SK-N-MC (cell line): ENCODE data around the gene NSD1.

Experiments used
- EZH2 ChIP-seq: fragments of 200-600 bp; sonication (generic); IDR thresholded peaks from one replicate; pipeline ENCODE4 v1.6.1; 2017; ENCODE audit warnings: antibody characterized with exemption
- POLR2AphosphoS5 ChIP-seq: IDR thresholded peaks from 2 replicates; pipeline ENCODE4 v1.6.1; 2012; ENCODE audit warnings: mild to moderate bottlenecking, low read depth, low read length, borderline replicate concordance

DNA sequence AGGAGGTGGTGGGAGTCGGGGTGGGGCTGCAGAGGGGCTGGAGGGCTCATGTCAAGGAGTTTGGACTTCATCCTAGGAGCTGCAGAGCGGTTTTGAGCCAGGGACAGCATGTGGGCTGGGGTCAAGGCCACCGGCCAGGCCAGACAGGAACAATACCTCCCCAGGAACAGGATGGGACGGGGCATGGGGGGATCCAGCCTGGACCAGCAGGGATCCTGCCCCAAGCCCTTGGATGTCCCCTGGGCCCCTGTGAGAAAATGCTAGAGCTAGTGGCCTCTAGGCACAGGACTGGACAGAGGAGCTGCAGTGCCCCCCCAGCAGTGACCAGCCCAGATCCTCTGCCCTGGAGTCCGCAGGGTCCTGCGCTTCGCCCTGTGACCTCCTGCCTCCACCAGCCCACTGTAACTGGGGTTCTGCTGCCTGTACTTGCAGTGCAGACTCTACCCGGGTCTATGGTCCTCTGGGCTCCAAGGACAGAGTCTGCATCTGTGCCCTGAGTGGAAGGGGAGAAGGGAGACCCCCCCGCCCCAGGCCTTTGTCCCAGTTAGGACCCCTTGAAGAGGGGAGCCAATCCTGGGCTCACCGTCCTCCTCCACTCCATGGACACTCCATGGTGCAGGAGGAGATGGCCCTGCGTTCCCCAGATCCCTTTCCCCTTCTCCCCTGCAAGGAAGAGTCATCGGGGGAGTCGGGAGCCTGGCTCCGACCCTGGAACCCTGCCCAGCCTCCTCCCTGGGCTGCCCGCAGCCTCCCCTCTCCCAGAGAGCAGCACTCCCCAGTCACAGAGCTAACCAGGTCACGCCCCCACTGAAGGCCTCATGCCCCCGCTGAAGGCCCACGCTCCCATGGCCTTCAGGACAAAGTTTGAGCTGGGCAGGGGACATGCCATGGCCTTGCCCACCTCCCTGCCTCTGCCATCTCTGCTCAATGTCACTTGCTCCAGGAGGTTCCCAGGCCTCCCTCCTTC lies 181.1 kb downstream of the NSD1 start:
- TF ChIP-seq EZH2 (no peak), POLR2AphosphoS5 (no peak)
